Inflammatory macrophage treated with lipopolysaccharide for 1 hour (primary cell): Measurements from ENCODE around the gene THRB.

Experiments used
- DNase-seq, 2 donors: peaks; one replicate each; pipeline ENCODE4 v3.0.0-alpha.2; 2020 to 2022

Gene THRB

DNA sequence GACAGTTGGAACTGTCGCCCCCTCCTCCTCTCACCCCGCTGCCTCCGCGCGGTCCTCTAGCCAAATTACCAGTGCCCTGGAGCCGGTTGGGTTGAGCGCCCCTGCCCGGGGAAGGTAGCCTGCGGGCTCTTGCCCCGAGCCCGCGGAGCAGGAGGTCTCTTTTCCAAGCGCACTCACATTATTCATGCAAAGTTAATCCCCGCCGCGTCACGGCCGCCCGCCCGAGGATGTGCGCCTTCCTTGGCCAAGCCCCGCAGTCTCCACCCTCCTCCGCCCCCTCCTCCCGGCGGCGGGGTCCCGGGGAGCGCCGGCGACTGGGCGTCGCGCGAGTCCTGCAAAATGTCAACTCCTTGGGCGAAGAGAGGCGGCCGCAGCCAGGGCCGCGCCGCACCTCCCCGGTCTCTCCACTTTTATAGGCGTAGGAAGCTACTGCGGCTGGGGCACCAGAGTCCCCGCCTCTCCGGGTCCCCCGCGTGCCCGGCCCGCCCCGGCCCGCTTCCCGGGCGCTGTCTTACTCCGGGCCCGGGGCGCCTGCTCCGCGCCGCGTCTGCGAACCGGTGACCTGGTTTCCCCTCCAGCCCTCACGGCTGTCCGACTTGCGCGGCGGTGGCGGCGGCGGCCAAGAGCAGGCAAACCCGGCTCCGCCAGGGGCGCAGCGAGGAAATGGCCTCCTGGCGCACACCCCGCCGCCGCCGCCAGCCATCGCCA lies at the start of gene THRB:
Gene THRB, minus strand, starts transcription at position 233 of the 708 bp plus-strand sequence.
- DNase-seq: peak; percentile 55 to 62

DNA sequence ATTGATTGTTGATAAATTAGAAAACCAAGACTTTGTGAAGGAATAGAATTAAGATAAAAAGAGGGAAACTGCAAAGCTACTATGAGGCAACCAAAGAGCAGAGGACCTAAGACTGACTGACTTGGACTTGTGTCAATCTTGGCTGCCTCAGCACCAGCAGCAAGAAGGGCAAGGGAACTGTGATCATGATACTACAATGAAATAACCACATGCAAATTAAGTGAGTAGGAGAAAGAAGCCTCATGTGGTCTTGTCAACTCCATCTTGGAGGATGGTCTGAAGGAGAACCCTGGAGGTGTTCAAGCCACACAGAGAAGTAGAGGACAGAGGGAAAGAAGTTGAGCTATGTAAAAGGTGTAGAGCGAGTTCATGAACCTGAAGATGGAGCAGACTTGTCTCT lies 47.3 kb upstream of the THRB start:
- no peak for DNase-seq

DNA sequence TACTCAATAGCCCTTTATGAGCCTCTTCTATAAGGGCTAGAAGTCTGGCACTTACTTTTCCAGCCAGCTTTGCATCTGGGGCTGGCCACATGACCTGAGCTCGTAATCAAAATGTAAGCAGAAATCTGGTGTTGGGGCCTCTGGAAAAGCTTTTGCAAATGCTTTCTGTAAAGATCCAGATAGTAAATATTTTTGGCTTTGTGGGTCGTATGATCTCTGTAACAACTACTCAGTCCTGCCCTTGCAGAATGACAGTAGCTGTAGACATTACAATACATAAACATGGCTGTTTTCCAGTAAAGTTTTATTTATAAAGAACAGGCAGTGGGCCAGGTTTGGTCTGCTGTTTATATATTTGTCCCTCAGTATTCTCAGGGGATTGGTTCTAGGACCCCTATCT lies 46.2 kb upstream of the THRB start:
- no peak for DNase-seq

DNA sequence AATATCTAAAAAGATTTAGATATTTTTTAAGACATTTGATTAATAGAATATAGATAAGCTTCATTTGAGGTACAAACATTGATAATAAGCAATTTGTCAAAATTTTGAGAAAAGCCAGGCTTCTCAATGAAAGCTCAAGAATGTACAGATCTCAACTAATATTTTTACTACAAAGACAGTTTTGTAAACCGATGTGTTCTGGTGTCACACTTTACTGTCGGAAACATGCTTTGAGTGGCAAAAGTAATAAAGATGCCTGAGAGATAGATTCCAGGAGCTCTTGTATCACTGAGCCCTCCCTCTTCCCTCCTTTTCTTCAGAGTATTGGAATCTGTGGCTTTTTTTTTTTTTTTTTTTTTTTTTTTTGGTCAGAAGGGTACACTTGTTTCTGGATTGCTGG lies 45.0 kb upstream of the THRB start:
- no peak for DNase-seq

DNA sequence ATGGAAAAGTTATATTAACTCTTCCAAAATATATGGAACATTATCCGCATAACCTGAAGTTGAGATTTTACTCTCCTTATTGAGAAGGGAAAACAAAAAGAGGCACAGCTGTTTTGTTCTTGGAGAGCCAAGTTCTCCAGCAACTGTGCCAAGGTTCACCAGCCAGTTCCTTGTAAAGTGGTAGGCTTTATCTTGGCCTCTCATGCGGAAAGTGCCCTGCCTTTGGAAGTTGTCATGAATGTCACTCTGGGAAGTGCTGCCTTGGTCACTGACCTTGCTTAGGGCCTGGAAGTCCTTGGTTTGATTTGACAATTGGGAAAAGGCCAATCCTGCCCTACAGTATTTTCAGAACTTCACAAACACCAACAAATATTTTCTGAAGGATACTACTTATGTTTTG lies 44.2 kb upstream of the THRB start:
- no peak for DNase-seq

DNA sequence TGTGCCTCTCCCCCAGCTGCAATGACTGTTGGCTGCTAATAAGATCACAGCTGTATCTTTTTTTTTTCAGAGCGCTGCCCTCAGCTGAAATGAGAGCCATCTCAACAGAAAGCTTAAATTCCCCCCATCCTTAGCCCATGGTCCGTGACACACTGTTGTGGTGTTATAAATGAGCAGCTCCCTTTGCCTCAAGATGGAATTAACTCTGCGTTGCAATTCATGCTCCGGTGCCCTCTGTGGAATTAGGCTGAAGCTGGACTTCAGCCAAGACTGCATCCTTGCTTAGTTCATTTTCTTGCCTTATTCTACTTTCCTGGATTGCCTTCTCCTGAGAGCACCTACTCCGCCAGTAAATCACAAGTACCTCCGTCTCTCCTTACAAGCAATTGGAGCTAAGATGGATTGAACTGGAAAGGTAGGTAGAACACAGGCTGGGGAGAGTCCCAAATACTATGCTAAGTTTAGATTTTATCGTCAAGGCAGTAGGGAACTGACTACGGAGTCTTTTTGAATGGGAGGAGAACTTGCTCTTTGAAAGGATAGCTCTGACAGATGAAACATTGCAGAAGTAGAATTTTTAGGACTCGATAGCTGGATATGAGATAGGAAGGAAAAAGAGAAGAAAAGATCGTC lies 39.0 kb upstream of the THRB start:
- no peak for DNase-seq

DNA sequence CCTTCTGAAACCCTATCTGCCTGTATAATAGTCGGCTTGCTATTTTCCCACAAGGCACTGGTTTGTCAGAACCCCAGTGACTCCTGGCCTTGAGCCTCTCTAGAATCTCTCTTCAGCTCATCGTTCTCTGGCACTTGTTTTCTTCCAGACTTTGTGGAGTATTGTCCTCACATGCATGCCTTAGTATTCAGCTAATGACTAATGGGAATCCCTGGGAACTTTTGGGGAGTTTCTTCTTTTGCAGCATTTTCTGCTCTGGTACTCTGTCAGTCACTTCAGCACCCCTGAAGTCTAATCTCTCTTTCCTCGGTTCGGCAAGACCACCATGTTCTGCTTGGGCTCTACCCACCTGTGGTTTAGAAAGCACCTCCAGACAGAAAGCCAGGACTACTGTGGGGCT lies 35.8 kb upstream of the THRB start:
- peak; percentile 55 to 59 for DNase-seq

DNA sequence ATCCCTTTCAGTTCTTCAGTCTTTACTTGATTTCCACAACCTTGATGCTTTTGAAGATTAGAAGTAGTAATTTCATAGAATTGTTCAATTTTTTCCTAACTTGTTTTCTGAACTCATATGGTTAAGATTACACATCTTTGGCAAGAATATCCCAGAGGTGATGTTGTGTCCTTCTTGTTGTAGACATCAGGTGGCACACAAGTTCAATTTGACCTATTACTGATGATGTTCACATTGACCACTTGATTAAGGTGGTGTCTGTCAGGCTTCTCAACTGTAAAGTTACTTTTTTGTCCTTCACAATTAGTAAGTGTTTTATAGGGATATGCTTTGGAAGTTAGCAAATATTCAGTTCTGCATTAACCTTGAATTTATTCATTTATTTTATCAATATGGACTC lies 34.6 kb upstream of the THRB start:
- DNase-seq: no peak

DNA sequence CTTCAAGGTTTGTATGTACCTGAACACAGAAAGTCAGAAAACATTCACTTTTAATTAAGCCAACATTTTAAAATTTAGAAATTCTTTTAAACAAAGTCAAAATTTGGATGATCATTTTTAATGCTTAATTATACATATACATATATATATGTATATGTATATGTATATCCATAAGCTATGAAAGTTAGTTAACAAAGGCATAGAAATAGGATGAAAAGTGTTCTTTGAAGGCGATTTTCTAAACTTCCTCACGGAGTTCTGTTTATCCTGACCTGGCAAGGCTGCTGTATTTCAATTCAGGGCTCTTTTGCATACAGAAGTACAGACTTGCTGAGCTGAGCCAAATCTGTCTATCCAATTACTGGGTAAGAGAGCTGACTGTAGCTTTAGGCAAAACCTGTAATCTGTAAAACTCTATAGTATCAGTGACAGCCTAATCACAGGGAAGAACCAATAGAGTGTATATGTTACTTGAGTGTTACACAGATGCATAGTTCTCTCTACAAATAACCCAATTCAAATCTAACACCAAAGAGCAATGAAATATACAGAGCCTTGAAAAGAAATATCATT lies 32.1 kb upstream of the THRB start:
- DNase-seq: no peak

DNA sequence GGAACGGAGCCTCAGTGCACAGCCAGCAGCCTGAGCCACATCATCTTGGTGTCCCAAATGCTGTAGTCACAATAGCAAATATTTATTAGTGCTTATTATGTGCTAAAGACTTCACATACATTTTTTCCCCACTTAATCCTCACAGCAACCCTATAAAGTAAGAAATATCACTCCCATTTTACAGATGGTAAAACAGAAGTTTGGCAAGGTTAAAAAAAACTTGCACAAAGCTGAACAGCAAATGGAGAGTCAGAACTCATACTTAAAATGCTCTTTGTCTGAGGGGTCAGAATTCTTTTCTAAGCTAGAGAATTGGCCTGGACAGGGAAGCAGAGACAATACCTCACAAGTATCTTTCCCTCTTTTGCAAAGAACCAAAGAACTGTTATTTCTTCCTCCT lies 30.9 kb upstream of the THRB start:
- DNase-seq: no peak

DNA sequence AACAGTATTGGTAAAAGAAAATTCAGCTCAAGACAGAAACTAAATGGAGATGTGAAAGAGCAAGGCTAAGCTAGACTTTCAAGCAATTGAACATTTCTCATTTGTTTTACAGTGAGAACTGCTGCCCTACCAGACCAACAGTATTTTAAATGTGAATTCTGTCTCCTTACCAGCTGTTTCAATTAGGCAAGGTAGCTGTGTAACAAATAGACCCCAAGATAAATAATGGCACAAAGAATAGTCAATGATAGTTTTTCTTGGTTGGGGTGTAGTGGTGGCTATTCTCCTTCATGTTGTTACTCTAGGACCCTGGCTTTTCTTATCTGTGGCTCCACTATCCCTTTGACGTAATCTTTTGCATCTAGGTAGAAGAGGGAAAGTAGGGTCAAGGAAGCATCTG lies 30.4 kb upstream of the THRB start:
- no peak for DNase-seq

DNA sequence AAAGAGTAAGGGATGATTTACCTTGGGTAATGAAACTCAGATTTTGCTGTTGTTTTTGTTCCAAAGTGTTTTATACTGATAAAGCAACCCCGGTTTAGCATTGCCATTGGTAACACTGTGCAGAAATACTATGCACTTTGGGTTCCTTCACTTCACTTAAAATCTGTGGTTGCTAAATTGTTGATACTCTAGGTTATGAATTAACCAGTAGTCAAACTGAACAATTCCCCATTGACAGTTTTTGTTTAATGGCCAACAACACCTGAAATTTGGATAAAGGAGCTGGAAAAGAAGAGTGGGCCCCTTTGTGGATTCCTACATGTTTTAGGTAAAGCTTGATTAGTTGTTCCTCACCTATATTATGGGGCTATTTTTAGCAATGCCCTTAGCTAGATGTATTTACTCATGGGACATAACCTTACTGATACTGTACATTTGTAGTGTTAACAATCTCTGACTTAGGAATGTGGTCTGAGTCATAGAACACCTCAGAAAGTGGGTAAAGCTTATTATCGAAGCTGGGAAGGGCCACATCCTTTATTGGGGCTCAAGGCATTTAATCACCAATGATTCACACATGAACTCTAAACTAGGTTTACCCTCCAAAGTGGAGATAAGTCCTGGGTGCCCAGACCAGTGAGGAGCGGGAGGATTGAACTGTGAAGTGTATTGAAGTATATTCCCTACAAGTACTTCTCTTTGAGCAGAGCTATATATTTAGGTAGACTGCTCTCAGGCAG lies 29.5 kb upstream of the THRB start:
- DNase-seq: no peak

DNA sequence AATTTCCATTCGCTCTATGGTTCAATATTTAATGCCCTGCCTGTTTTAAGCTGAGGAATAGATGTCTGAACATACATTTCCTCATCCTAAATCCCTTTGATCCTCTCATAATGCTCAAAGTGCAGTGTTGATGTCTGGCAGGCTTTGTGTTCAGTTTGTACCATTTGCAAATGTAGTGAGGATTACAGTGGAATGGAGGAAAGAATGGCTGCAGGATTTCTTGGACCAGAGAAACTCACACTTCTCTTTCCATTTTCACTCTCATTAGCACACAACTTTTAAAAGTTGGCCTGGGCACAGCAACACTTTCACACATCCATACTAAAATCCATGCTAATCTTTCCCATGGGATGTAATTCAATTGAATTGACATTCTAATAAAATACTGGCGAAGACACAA lies 28.6 kb upstream of the THRB start:
- no peak for DNase-seq

DNA sequence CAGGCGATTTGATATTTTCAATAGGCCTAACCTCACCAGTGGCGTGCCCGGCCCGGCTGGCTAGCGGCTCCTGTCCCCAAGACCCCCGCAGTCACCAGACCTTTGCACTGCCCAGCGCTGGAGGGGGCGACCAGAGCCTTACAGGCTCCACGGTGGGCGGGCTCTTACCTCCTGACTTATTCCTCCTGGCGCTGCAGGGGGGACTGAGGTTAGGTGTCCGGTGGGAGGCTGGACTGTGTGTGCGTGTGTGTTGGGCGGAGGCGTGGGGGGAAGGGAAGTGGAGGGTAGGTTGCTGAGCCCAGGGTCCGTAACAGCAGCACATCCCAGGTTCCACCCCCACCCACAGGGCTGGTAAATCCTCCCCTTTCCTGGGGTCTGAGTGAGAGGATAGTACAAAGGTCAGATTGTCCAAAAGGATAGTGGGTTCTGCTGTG lies 27.5 kb upstream of the THRB start:
- no peak for DNase-seq

DNA sequence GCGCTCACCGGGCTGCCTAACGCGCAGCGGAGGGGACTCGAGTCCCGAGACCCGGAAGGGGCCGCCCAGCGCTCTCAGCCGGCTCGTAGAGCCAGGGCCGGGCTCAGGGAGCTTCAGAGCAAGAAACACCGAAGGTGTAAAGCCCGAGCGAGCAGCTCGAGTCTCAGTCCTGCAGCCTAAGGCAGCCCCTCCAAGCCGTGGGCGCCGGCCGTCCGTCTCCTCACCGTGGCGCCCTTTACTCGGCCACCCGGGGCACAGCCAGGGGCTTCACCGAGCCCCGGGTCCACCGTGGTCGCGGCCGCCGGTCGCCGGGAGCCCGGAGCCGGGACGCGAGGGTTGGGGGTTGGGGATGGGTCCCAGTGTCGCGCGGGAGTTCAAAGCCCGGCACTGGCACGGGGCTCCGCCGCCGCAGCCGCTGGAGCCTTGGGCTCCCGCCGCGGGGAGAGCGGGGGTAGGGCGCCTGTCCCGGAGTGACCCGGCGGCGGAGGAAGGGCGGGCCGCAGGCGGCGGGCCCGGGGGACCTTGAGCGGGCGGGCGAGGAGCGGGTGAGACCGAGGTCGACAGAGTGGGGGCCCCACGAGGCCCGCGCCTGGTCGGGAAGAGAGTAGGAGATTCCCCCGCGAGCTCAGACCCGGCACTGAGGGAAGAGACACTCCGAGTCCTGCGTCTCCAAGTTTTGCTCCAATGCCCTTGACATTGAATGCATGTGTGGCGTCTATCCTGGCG lies 26.9 kb upstream of the THRB start:
- DNase-seq: peak in 1 of 2 donors; percentile 23

DNA sequence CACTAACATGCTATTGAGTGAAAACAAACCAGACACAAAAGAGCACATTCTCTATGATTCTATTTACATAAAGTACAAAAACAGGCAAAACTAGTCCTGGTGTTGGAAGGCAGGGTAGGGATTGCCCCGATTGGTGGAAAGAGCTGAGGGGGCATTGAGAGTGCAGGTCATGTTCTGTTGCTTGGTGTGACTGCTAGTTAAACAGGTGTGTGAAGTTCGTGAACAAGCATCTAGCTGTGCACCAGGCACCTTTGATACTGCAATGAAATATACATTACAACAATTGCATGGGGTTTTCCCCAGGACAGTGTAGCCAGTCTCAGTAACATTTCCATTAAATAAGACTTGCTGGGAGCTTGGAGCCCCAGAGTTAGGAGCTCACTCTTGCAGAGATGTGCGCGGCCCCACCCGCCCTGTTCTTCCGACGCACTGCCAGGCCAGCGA lies 26.3 kb upstream of the THRB start:
- no peak for DNase-seq

DNA sequence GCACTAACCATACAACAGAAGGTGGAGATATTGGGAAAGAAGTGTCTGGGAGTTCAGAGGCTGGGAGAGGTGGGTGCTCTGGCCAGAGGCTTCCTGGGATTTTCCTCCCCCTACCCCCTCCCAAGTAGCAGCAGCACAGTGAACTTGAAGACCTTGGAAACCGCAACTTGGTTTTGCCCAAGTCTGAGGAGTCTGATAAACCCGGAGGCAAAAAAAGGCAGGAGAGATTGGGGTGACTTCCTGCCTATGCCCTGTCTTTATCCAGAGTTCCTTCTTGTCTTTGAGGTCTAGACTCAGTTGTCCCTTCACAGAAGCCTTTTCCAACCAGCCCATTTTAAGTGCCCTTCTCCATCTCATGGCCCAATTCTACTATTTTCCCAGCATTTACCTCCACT lies 25.4 kb upstream of the THRB start:
- no peak for DNase-seq

DNA sequence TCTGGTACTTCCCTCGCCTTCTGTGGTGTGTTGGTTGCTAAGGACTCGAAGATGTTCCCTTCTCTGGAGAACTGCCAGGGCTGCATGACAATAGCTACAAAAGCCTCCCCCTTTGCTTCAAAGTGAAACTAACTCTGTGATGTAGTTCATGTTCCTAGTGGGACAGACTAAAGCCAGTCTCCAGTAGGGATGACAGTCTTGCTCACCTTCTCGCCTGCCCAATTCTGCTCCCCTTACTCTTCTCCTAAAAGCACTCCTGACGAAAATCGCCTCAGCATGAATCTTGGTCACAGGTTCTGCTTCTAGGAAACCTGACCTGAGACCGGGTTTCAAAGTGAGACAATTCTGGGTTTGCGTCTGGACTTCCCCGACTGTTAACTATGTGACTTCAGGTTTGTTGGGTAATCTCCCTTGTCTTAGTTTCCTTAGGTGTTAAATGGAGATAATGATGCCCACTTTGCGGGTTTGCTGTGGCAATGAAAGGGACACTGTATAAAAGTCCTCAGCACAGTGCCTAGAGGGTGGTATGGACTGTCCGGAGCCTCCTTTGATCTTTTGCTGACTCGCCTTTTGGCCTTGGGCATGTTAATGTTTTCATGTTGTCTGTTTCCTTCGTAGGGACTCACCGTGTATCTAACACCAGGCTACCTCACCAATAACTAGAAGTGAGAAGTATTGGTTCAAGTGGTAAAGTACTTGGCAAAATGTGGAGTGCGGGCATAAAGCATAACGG lies 24.9 kb upstream of the THRB start:
- DNase-seq: no peak

DNA sequence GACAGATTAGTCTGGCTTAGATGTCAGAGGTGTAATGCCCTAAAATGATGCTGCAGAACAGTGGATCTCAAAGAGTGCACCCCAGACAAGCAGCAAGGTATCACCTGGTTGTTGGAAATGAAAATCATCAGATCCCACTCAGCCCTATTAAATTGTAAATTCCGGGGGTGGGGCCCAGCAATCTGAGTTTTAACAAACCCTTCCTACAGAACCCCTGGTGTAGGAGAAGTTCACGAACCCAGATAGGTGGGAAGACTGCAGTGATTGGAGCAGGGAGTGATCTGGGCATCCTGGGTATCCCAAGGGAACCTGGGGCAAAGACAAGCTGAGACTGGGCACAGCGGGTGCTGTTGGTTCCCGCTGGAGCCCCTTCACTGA lies 24.3 kb upstream of the THRB start:
- no peak for DNase-seq

DNA sequence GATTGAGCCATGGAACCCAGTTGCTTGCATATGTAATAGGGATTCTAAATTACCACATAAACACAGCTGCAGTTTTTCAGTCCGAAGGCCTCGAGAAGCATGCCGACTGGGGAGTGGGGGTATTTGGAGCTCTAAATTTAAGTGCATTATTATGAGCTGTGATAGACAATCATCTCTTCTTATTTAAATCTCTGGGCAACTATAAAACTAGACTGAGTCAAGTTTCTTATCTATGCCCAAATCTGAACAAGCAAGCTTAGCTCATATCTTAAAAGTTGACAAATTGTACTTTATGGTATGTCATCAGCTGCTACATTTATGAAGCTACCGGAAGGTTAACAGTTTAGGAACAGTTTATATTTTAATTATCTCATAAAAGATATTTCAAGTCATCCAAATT lies 19.5 kb upstream of the THRB start:
- DNase-seq: no peak

DNA sequence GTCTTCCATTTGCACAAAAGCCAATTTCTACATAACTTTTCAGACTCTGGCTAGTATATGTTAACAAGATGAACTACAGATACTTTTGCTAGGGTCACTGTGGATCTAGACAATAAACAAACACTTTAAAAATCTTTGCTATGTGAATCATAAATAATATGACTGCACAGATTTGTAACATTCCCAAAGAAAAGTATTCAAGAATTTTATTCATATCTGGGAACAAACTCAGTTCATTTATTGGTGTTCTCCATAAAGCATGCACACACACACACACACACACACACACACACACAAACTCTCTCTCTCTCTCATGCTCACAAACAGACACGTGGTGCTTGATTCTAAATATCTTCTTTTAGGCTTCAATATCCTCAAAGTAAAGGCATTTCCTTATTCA lies 18.8 kb upstream of the THRB start:
- no peak for DNase-seq

DNA sequence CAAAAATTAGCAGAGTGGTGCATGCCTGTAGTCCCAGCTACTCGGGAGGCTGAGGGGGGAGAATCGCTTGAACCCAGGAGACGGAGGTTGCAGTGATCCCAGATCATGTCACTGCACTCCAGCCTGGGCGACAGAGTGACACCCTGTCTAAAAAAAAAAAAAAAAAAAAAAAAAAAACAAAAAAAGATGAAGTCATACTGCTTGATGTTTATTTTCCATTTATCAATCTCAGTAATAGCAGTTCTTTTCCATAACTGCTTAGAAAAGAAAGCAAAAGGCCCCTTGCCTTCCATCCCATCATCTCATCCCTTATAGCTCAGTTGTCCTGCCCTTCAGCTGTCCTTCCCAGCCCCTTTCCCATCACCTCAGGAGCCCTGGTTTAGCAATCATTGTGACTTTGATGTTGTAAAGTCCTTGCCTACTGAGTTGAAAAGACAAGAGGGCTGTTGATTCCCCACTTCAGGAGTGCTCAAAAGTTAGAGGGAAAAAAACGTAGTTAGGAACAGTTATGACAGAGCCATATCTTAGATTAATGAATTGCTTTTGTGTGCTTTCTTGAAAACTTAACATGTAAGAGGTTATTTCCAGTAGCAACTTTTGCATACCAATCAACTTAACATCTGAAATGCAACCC lies 18.0 kb upstream of the THRB start:
- DNase-seq: no peak
